Stomach (tissue), 4 donors: Measurements from ENCODE around the gene FBXO3.

Experiments used
- POLR2A ChIP-seq, 4 donors: fragments of 450-650 bp; IDR thresholded peaks; one replicate each; pipeline ENCODE4 v1.6.1; 2016; ENCODE audit warnings: antibody characterized with exemption in 4 of 4, control low read depth in 2 of 4, mild to moderate bottlenecking in 1 of 4, moderate library complexity in 1 of 4
- TF ChIP-seq, protein P1 (sequence below), 7 experiments: fragments of 450-650 bp in 4 of 7; fragments of 200-600 bp in 3 of 7; sonication (generic) in 3 of 7; IDR thresholded peaks; one replicate each; pipeline ENCODE4 v1.5.1; 2016 to 2019; ENCODE audit warnings: antibody characterized with exemption in 7 of 7, control low read depth in 2 of 7, mild to moderate bottlenecking in 1 of 7

DNA sequence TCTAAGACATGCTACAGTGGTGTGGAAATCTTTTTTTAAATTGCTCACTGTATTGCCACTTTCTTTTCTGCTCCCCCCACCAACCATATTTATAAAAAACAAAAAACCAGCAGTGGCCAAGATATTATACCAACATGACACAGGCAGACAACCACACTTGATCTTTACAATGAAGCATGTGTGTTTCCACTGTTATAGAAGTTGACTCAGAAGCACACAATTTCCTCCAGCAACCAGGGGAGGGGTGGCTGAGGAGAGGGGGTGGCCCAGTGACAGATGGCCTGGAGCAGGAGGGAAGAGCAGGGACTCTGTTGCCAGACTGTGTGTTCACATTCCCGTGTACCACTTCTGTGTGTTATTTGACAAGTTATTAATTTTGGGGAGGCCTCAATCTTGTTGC, 52.9 kb downstream of the FBXO3 start:
- TF ChIP-seq, protein P1, sequence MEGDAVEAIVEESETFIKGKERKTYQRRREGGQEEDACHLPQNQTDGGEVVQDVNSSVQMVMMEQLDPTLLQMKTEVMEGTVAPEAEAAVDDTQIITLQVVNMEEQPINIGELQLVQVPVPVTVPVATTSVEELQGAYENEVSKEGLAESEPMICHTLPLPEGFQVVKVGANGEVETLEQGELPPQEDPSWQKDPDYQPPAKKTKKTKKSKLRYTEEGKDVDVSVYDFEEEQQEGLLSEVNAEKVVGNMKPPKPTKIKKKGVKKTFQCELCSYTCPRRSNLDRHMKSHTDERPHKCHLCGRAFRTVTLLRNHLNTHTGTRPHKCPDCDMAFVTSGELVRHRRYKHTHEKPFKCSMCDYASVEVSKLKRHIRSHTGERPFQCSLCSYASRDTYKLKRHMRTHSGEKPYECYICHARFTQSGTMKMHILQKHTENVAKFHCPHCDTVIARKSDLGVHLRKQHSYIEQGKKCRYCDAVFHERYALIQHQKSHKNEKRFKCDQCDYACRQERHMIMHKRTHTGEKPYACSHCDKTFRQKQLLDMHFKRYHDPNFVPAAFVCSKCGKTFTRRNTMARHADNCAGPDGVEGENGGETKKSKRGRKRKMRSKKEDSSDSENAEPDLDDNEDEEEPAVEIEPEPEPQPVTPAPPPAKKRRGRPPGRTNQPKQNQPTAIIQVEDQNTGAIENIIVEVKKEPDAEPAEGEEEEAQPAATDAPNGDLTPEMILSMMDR (IDR thresholded peaks at IDR 0.05) = no peak
- no peak for TF ChIP-seq POLR2A (IDR thresholded peaks at IDR 0.05)
